GM18907 (cell line): ENCODE data around the gene HDDC2.
"Not testable (repeated sequence)": the region's sequence is repeated elsewhere in the genome, so short reads cannot be mapped to it uniquely, and the experiment has no call there.

Experiments
- ATAC-seq: cut with Tn5 transposase; IDR thresholded peaks from one replicate; pipeline ENCODE4 v1.9.1; 2021; ENCODE audit warnings: mild to moderate bottlenecking, moderate library complexity; ENCODE audit not compliant: unreplicated experiment

Gene HDDC2

GRCh38 chr6:125307150-125307838, 5.5 kb upstream of the HDDC2 start:
- ATAC-seq = no peak

GRCh38 chr6:125306756-125307149, 5.0 kb upstream of the HDDC2 start:
- ATAC-seq = no peak

GRCh38 chr6:125304970-125305660, 3.3 kb upstream of the HDDC2 start:
- ATAC-seq = no peak

GRCh38 chr6:125303512-125303854, 1.7 kb upstream of the HDDC2 start:
- ATAC-seq = no peak

- no peak for ATAC-seq
Observed at GRCh38 chr6:125302840-125303511, 1.2 kb upstream of the HDDC2 start.

GRCh38 chr6:125300992-125301434, 754 bp downstream of the HDDC2 start:
- ATAC-seq = no peak

GRCh38 chr6:125299257-125299656, 2.5 kb downstream of the HDDC2 start:
- no peak for ATAC-seq

GRCh38 chr6:125296471-125296870, 5.3 kb downstream of the HDDC2 start:
- no peak for ATAC-seq

- no peak for ATAC-seq
Observed at GRCh38 chr6:125294925-125295324, 6.8 kb downstream of the HDDC2 start.

GRCh38 chr6:125294036-125294435, 7.7 kb downstream of the HDDC2 start:
- ATAC-seq = no peak

- no peak for ATAC-seq
Observed at GRCh38 chr6:125293587-125293986, 8.2 kb downstream of the HDDC2 start.

GRCh38 chr6:125287718-125288117, 14.0 kb downstream of the HDDC2 start:
- ATAC-seq = no peak

GRCh38 chr6:125285936-125286335, 15.8 kb downstream of the HDDC2 start:
- no peak for ATAC-seq

- no peak for ATAC-seq
Observed at GRCh38 chr6:125285353-125285752, 16.4 kb downstream of the HDDC2 start.

GRCh38 chr6:125282470-125282869, 19.3 kb downstream of the HDDC2 start:
- not testable (repeated sequence) for ATAC-seq

GRCh38 chr6:125280370-125281035, 21.3 kb downstream of the HDDC2 start:
- ATAC-seq = not testable (repeated sequence)

- no peak for ATAC-seq
Observed at GRCh38 chr6:125279961-125280360, 21.8 kb downstream of the HDDC2 start.

GRCh38 chr6:125277838-125278237, 23.9 kb downstream of the HDDC2 start:
- ATAC-seq = no peak

GRCh38 chr6:125275779-125276178, 26.0 kb downstream of the HDDC2 start:
- no peak for ATAC-seq

- ATAC-seq = no peak
Observed at GRCh38 chr6:125274935-125275334, 26.8 kb downstream of the HDDC2 start.

- ATAC-seq = no peak
Observed at GRCh38 chr6:125273965-125274364, 27.8 kb downstream of the HDDC2 start.

- no peak for ATAC-seq
Observed at GRCh38 chr6:125273251-125273650, 28.5 kb downstream of the HDDC2 start.
